A673 (cell line): ENCODE measurements around the gene MT2A.

ENCODE experiments used
- EZH2 ChIP-seq: fragments of 200-600 bp; sonication (generic); IDR thresholded peaks from 2 replicates; pipeline ENCODE4 v1.6.1; 2017; ENCODE audit warnings: borderline replicate concordance, low read depth, mild to moderate bottlenecking, mixed read lengths, antibody characterized with exemption, low read length; ENCODE audit not compliant: poor library complexity, severe bottlenecking
- TF ChIP-seq, protein P1 (sequence below): fragments of 300-800, 200-600 bp; sonication (generic); conservative IDR thresholded peaks from 2 replicates; pipeline ENCODE4 v1.5.1; 2017; ENCODE audit warnings: low read depth, mild to moderate bottlenecking, antibody characterized with exemption, low read length, moderate library complexity, mixed read lengths

DNA sequence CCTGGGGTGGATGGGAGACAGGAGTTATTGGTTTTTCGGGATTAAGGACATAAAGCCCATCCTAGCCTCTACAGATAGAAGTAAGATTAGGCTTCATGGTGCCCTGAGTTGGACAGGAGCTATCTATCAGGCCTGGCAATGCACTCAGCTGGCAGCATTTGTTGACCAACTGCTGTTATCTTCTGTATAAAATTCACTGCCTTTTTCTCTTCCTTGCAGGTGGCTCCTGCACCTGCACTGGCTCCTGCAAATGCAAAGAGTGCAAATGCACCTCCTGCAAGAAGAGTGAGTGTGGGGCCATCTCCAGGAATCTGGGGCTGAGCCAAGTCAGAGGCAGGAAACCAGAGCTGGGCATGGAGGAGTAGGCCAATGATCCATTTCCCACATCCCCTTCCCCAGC is 30.7 kb downstream of the MT2A start:
- TF ChIP-seq, protein P1, sequence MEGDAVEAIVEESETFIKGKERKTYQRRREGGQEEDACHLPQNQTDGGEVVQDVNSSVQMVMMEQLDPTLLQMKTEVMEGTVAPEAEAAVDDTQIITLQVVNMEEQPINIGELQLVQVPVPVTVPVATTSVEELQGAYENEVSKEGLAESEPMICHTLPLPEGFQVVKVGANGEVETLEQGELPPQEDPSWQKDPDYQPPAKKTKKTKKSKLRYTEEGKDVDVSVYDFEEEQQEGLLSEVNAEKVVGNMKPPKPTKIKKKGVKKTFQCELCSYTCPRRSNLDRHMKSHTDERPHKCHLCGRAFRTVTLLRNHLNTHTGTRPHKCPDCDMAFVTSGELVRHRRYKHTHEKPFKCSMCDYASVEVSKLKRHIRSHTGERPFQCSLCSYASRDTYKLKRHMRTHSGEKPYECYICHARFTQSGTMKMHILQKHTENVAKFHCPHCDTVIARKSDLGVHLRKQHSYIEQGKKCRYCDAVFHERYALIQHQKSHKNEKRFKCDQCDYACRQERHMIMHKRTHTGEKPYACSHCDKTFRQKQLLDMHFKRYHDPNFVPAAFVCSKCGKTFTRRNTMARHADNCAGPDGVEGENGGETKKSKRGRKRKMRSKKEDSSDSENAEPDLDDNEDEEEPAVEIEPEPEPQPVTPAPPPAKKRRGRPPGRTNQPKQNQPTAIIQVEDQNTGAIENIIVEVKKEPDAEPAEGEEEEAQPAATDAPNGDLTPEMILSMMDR = no peak
- no peak for TF ChIP-seq EZH2
